ENCODE results near the gene SLC10A4.
"Not testable (repeated sequence)": the region's sequence is repeated elsewhere in the genome, so short reads cannot be mapped to it uniquely, and the experiment has no call there.

Gene SLC10A4, protein sequence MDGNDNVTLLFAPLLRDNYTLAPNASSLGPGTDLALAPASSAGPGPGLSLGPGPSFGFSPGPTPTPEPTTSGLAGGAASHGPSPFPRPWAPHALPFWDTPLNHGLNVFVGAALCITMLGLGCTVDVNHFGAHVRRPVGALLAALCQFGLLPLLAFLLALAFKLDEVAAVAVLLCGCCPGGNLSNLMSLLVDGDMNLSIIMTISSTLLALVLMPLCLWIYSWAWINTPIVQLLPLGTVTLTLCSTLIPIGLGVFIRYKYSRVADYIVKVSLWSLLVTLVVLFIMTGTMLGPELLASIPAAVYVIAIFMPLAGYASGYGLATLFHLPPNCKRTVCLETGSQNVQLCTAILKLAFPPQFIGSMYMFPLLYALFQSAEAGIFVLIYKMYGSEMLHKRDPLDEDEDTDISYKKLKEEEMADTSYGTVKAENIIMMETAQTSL

GRCh38 chr4:48483006-48483776, at the start of gene SLC10A4:
SLC10A4 (plus strand) TSS chr4:48483343; CDS start chr4:48483562, 219 bp downstream.
- in situ Hi-C loops (cut with MboI; ENCODE audit: low sequenced_read_pairs), result no loop called here

DNA sequence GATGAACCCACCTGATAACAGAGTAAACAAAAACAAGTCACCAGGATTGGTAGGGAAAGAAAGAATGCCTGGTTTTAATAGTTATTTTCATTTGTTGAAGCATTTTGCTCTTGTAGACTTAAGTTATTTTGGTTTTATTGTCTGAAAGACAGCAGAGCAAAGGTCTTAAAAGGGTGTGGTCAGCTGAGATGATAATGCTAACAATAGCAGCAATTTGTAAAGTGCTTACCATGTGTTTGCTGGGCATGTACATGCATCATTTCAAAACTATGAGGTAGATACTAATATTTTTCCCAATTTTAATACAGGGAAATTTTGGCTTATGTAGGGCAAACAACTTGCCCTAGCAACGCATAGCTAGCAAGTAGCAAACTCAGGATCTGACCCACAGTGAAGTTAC, 46.8 kb upstream of the SLC10A4 start:
- in situ Hi-C loops (cut with MboI; ENCODE audit: low sequenced_read_pairs), result no loop called here

- in situ Hi-C loops (cut with MboI; ENCODE audit: low sequenced_read_pairs), result no loop called here
These were observed 43.2 kb upstream of the SLC10A4 start for GRCh38 chr4:48439988-48440387.

GRCh38 chr4:48440914-48441313, 42.2 kb upstream of the SLC10A4 start:
- in situ Hi-C loops (cut with MboI; ENCODE audit: low sequenced_read_pairs), result not testable (repeated sequence)

GRCh38 chr4:48445704-48446103, 37.4 kb upstream of the SLC10A4 start:
- in situ Hi-C loops (cut with MboI; ENCODE audit: low sequenced_read_pairs), result no loop called here

DNA sequence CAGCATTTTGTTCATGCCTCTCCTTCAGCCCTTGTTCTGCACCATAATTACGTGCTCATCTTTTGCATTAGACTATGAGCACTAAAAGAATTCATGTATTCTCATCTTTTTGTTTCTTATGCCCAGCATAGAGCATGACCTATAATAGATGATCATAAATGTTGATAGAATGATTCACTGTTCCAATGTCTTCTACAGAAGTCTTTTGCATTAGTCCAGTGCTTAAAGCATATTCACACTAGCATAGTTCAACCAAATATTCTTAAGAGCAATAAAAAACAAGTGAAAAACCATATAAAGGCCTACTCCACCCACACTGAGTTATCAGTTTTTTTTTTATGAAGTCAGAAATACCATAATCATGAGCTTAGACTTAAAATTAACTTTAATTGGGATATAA, 36.5 kb upstream of the SLC10A4 start:
- in situ Hi-C loops (cut with MboI; ENCODE audit: low sequenced_read_pairs), result no loop called here

GRCh38 chr4:48449151-48449550, 34.0 kb upstream of the SLC10A4 start:
- in situ Hi-C loops (cut with MboI; ENCODE audit: low sequenced_read_pairs), result no loop called here

DNA sequence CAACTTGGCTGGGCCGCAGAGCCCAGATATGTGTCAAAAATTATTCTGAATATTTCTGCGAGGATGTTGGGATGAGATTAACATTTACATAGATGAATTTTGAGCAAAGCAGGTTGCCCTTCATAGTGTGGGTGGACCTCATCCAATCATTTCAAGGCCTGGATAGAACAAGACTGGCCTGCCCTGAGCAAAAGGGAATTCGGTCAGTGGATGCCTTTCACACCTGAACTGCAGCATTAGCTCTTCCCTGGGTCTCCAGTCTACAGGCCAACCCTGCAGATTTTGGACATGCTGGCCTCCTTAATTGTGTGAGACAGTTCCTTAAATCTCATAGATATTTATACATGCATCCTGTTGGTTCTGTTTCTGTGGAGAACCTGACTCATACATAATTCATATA, 32.4 kb upstream of the SLC10A4 start:
- in situ Hi-C loops (cut with MboI; ENCODE audit: low sequenced_read_pairs), result no loop called here

DNA sequence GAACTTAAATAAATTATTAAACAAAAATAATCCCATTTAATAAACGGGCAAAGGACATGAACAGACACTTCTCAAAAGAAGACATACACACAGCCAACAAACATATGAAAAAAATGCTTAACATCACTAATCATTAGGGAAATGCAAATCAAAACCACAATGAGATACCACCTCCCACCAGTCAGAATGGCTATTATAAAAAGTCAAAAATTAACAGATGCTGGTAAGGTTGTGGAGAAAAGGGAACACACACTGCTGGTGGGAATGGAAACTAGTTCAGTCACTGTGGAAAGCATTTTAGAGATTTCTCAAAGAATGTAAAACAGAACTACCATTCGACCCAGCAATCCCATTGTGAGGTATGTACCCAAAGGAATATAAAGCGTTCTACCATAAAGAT, 31.5 kb upstream of the SLC10A4 start:
- in situ Hi-C loops (cut with MboI; ENCODE audit: low sequenced_read_pairs), result not testable (repeated sequence)

DNA sequence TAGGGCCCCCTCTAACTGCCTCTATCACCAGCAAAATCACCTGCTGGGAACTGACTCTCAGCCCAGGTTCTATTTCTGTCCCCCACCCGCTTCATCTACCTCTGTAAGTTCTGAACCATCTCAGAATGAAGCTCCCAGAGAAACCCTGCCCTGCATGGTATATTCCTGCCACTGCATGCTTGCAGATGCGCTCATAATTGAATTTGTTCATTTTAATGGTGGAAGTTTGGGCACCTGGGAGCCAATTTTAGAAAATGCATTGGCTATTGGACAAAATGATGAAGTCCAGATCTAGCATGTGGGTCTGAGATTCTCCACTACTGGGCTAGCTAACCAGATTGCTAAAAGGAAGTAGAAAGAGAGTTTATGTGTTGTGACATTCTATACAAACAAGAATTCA, 28.6 kb upstream of the SLC10A4 start:
- in situ Hi-C loops (cut with MboI; ENCODE audit: low sequenced_read_pairs), result no loop called here

GRCh38 chr4:48461000-48461399, 22.1 kb upstream of the SLC10A4 start:
- in situ Hi-C loops (cut with MboI; ENCODE audit: low sequenced_read_pairs), result no loop called here

DNA sequence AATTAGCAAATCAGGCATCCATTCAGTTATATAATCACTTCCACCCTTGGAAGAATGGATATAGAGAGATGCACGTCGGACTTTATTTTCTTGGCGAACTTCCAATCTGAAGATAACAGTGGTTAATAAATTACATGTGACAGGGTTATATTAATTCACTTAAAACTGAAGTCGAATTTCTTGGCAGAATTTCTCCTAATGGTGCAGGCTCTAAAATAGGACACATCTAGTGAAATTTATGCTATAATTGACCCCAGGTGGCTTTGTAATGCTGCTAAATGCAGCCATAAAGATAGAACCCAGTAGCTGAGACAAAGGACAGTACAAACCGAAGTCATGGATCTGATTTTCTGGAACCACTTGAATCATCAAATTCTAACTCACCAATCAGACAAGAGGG, 20.8 kb upstream of the SLC10A4 start:
- in situ Hi-C loops (cut with MboI; ENCODE audit: low sequenced_read_pairs), result no loop called here

DNA sequence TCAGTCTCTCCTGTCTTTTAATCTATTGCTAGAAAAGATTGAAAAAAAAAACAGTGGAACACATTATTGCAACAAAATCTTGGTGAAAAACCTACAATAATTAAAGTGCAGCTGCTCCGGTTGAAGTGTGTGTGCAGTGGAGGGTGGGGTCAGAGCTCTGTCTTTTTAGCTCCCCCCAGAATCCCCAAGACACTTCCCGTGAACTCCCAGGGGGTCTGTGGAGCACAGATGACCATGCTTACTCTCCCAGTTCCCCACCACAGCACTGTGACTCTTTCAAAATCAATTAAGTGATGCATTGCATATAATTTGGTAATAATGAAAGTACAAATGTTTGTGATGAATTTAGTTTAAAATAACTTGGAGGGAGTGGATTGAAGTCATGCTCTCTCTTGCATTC, 15.7 kb upstream of the SLC10A4 start:
- in situ Hi-C loops (cut with MboI; ENCODE audit: low sequenced_read_pairs), result no loop called here

- in situ Hi-C loops (cut with MboI; ENCODE audit: low sequenced_read_pairs), result no loop called here
These were observed 15.3 kb upstream of the SLC10A4 start for GRCh38 chr4:48467891-48468290.

DNA sequence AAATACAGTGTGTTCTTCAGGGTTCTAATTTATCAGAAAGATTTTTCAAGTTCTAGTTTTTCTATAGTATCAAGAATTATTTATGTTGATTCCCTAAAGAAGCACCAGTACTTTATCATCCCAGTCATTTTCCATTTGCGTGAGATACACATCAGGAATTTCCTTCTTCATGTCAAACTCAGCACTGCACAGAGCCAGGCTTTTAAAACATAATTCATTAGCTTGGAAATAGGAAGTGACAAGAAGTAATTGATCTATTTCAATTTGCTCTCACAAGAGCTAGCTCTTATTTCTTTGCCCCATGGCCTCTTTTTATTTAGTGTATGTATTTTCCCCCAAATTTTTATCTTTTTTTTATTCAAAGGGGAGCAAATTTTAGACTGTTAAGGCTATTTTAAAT, 13.0 kb upstream of the SLC10A4 start:
- in situ Hi-C loops (cut with MboI; ENCODE audit: low sequenced_read_pairs), result no loop called here

- in situ Hi-C loops (cut with MboI; ENCODE audit: low sequenced_read_pairs), result no loop called here
These were observed 12.6 kb upstream of the SLC10A4 start for GRCh38 chr4:48470570-48470969.

- in situ Hi-C loops (cut with MboI; ENCODE audit: low sequenced_read_pairs), result no loop called here
These were observed 10.3 kb upstream of the SLC10A4 start for GRCh38 chr4:48472794-48473193.

GRCh38 chr4:48475770-48476169, 7.4 kb upstream of the SLC10A4 start:
- in situ Hi-C loops (cut with MboI; ENCODE audit: low sequenced_read_pairs), result no loop called here

DNA sequence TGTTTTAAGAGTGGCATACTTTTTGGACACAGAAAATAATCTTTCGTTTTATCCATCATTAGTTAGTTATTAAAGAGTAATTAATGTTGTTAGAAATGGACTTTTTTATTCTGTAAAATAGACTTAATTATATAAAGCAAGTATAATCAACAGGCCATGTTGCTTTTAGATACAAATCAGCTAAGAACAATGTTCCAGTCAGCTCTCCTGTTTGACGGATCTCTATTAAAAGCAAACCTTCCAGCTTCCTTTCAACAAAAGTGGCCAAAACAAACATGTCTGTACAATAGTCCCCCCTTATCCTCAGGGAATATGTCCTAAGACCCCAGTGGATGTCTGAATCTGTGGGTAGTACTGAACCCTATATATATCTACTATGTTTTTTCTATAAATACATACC, 4.9 kb upstream of the SLC10A4 start:
- in situ Hi-C loops (cut with MboI; ENCODE audit: low sequenced_read_pairs), result no loop called here

- in situ Hi-C loops (cut with MboI; ENCODE audit: low sequenced_read_pairs), result no loop called here
These were observed 1.6 kb upstream of the SLC10A4 start for GRCh38 chr4:48481581-48481980.

- in situ Hi-C loops (cut with MboI; ENCODE audit: low sequenced_read_pairs), result no loop called here
These were observed 792 bp downstream of the SLC10A4 start for GRCh38 chr4:48483777-48484493.

All from HL-60/S4 (cell line).